HG03342 (cell line): ENCODE measurements around the gene DNAJB12.
"Not testable (repeated sequence)": the region's sequence is repeated elsewhere in the genome, so short reads cannot be mapped to it uniquely, and the experiment has no call there.

ENCODE experiments used
- ATAC-seq: cut with Tn5 transposase; IDR thresholded peaks from one replicate; pipeline ENCODE4 v1.9.1; 2021; ENCODE audit warnings: mild to moderate bottlenecking, moderate library complexity; ENCODE audit not compliant: unreplicated experiment

Gene DNAJB12

DNA sequence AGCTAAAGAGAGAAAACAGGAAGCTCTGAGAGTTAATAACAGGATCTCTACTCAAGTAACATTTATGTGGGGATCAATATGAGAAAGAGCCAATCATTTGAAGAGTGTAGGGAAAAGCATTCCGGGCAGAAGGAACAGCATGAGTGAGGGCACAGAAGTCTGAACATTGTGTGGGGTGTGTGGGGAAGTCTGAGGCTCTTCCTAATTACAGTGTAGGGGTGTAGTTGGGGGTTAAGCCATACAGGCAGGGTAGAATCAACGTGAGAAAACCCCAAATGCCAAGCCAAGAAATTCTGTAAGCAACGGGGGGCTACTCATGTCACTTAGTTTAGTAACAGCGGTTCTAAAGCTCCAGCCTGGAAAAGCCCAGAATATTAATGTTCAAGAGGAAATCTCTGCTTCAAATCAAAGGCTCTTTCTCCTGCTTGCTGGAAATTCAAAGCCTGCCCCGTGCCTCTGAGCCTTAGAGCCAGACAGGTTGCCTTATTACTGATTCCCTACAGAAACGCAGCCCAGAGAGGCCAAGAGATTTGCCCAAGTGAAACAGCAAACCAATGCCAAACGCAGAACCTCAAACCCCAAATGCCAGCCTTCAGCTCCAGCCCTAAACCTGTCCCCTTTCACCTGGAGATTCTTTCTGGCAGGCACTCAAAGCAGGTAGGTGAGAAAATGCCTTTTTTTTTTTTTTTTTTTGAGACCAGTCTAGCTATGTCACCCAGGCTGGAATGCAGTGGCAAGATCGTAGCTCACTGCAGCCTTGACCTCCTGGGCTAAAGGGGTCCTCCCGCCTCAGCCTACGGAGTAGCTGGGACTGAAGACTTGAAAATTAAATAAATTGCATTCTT is 36.1 kb downstream of the DNAJB12 start:
- ATAC-seq: no peak

DNA sequence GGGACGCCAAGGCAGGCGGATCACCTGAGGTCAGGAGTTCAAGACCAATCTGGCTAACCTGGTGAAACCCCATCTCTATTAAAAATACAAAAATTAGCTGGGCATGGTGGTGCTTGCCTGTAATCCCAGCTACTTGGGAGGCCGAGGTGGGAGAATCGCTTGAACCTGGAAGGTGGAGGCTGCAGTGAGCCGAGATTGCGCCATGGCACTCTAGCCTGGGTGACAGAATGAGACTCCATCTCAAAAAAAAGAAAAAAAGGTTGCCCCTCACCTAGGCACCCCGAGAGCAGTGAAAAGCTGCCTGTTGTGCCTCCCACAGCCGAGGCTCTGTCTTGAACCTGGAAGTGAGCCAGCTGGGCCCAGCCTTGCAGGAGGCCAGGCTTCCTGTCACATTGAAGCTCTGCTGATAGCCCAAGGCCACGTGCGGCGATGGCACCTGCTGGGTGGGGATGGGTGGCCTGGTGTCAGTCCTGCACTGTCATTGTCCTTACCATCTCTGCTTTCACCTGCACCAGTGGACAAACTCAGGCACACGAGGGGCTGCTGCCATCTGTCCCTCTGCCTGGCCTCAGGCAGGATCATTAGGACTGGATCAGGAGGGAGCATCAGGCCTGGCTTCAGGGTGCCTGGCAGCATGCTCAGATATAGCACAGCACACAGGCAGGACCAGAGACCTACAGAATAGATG is 37.8 kb downstream of the DNAJB12 start:
- no peak for ATAC-seq

GRCh38 chr10:72316386-72316700 is 38.4 kb downstream of the DNAJB12 start:
- no peak for ATAC-seq

DNA sequence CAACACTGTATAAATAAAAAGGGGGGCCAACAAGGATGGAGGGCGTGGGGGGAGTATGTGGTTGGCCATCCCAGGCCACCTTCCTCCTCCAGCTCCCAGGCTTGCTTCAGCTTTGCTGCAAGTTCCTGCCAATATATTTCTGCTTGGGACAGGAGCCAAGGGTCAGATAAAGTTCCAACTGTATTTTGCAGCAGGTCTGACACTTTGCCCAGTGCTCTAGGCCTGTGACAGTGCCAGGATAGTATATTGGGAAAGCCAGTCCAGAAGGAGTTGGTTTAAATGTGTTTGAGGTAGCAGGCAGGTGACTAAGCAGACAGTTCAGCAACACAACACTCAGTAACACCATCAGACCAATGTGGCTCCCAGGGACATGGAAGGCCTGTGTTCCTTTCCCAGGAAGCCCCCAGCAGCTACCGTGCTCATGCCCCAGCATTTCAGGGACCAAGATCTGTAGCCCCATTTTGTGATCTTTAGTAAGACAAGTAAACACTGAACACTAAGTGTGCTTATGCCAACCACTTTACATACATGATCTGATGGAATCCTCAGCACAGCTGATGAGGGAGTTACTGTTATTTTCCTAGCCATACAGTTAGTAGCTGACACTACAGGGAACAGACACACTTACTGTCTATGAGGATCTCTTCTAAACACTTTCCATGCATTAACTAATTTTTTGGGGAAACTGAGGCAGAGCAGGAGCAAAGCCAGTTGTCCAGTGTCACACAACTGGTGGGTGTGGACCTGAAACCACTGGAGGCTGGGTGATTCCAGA is 38.9 kb downstream of the DNAJB12 start:
- no peak for ATAC-seq

GRCh38 chr10:72315054-72315453 is 39.7 kb downstream of the DNAJB12 start:
- no peak for ATAC-seq

GRCh38 chr10:72314263-72314662 is 40.5 kb downstream of the DNAJB12 start:
- no peak for ATAC-seq

GRCh38 chr10:72312865-72313391 is 41.8 kb downstream of the DNAJB12 start:
- no peak for ATAC-seq

DNA sequence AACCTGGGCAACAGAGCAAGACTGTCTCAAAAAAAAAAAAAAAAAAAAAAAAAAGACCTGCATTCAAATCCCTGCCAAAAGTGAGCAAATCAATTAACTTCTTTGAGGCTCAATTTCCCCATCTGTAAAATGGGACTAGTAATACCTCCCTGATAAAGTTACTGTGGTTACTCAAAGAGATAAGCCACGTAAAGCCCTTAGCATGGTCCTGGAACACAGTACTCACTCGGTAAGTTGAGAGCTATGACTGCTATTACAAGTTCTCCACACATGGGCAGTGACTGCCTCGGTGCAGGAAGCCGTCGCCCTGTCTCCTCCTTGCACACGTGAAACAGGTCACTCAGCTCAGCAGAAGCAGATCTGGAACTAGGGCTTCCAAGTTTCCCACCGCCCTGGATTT is 43.1 kb downstream of the DNAJB12 start:
- no peak for ATAC-seq

GRCh38 chr10:72310636-72311035 is 44.1 kb downstream of the DNAJB12 start:
- ATAC-seq: no peak

DNA sequence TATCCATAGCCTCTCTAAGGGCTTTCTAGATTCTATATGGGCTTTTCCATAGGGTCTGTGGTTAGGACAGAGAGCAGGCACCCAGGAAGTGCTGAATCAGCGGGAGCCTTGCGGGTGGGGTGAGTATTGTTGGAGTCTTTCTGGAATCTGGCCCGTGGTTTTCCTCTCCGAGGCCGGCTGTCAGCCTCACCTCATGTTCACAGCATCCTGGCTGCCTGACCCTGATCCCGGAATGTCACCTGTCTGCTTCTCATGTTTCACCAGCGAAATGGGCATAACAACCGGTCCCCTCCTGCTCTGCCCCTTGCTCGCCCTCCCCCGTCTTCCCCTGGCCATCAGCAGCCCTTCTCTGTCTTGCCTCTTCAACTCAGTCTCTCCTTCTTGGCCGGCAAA is 44.5 kb downstream of the DNAJB12 start:
- ATAC-seq: no peak

DNA sequence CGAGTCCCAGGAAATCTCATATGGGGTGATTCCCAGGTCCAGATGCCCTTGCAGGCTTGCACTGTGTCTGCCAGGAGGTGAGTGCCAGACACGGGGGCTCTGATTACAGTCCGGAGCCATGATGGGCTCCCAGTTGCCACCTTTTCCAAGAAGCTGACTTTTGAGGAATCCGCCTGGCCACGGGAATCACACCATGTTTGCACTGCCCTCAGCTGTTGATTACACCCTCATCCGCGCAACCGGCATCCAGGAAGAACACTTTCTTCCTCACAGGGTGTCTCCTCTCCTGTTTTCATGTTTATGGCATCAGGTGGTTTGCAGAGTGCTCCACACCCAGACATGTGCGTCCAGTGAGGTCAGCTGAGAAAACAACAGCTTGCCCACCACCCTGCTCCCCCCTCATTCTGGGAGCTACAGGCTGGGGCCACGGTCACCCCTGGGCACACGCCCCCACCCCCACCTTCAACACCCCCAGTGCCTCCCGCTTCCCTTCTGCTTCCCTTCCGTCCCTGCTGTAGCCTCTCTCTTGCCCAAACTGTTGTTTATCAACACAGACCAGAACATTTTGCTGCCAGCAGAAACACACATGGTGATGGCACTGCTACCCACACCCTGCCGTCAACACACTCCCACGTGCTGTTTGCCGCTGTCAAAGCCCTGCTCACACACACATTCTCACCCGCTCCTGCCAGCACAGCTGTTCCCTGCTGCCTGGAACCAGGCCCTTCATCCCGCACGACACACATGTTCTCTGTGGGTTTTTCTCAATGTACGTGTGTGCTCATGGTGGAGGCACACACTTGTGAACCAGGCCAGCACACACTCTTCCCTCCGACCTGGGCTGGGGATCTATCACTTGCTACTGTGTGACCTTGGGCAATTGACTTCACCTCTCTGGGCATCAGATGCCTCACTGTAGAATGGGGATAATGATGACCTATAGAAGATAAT is 45.2 kb downstream of the DNAJB12 start:
- ATAC-seq: no peak

DNA sequence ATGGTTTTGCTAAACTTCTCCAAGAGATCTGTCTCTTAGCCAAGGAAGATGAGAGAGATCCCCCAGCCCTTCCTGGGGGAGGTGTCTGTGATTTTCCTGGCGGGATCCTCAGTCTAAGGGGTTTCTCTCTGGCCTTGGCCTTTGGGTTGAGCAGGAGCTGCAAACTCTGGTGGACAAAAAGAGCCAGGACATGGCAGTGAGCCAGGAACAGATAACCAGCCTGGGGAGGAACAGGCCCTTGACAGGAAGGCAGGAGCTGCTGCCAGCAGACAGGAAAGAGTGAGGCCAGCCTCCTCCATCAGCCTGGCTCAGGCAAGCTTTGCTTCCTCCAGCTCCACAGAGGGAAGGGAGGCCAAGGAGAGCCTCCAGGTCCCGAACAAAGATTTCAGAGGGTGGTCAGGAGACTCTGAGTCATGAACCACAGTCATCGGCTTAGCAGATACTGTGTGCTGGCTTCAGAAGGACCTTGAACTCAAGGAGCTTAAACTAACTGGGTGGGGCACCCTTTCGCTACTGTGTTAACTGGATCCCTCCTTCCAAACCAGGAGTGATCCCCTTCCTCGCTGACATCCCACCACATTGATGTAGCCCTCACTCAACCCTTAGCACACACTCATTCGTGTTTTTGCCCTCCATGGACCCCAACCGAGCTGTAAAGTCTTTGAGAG is 46.3 kb downstream of the DNAJB12 start:
- ATAC-seq: no peak

- not testable (repeated sequence) for ATAC-seq
These were observed 47.0 kb downstream of the DNAJB12 start for GRCh38 chr10:72307711-72308110.

DNA sequence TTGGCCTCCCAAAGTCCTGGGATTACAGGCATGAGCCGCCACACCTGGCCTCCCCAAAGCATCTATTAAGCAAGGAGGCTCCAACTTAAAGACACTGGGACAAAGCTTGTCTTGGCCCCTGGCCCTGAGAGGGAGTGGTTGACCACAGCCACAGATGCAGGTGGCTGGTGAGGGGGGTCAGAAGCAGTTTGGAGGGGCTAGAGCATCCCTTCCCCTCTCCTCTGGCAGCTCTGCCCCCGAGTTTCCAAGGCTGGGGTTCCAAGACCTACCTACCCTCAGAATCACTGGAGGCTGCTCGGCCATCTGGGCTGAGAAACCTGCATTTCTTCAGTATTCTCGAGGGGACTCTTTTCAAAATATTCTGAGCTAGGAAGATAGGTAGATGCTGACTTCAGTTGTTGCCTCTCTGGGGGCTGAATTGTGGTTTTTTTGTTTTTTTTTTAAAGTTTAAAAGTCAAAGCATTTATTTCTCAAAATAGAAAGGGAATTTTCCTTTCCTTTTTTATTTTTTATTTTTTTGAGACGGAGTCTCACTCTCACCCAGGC is 48.4 kb downstream of the DNAJB12 start:
- ATAC-seq: no peak

GRCh38 chr10:72303424-72304128 is 51.1 kb downstream of the DNAJB12 start:
- ATAC-seq: no peak

DNA sequence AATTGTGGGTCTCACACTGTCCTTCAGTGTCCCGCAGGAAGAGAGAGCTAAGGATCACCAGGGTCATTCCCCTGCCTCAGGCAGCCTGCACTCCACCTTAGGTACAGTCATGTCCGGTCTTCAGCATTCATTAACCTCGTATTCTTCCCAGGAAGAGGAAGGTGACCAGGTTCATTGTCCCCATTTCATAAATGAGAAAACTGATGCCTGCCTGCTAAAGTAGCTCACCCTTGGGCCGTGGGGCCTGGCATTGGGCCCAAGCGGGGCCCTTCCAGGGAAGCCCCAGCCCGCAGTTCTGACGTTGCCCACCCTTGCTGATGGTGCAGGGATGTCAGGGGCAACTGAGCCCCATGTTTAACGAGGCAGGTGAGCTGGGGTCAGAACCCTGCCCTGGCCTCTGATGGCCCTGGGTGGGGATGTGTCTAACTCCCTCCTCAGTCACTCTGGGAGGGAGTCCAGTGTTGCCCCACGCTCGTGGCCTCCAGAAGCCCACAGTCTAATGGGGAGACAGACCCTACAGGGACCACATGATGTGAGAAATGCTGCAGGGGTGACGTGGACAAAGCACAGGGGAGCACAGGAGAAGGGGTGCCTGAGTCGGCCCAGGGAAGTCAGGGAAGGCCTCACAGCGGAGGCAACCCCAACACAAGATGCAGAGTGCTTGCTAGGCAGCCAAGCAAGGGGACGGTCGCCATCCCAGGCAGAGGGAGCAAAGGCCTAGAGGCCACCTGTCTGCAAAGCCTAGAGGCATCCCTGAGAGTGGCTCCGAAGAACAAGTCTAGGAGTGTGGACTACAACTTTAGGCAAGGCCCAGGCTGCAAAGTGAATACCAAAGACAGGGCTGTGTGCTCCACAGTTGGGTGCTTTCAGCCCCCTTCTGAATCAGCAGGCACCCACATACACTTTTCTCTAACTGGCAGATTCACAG is 55.9 kb downstream of the DNAJB12 start:
- no peak for ATAC-seq

DNA sequence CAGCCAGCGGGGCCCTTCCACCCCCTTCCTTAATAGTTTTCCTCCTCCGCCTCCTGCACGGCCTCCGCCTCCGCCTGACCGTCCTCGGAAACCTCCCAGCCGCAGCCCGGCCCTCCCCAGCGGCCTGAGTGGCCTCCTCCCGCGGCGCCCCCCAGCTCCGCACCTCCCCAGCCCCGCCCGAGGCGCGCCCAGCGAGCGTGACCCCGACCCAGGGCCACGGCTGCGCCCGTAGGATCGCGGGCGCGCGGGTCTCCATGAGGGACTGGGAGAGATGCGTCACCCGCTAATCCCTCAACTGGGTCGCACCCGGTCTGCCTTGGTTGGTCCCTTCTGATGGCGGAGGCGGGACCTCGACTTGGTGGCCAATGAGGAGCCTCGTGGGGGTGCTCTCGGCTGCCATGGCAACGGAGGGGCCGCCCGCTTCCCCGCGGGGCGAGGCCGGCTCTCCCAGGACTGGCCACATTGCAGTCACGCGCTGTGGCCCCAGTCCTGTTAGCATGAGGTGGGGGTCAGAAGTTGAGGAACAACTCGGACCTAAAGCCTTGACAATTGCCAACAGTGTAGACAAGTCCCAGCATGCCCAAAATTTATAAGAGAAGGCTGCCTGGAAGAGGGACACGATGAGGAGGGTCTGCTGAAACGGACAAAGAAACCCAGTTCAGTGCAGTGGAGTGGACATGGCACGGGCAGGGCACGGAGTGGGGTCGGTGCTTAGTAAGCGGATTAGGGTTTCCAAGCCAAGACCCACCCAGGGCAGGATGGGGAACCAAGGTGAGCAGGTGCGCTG is 56.7 kb downstream of the DNAJB12 start:
- peak; percentile 72 for ATAC-seq
